ENCODE data around the gene AFF1. TPM values are rescaled to one million over a fixed set of nuclear protein-coding genes. Genes with fewer than 3 reads are reported as not detected.
"Not testable (repeated sequence)": the region's sequence is repeated elsewhere in the genome, so short reads cannot be mapped to it uniquely, and the experiment has no call there.

AFF1 gene
- total RNA-seq, 2 experiments from 2014 or later: 47.3 to 57.8 TPM

- Mint-ChIP-seq H3K27ac (peak overlapping the region; percentile 55), H3K9me3 (ENCODE audit: low read depth) (no peaks in the 10 kb centered on the region), H3K4me1 (peaks cover 64% of the 10 kb centered on the region), H3K27me3 (no peaks in the 10 kb centered on the region), H3K36me3 (ENCODE audit: low read depth) (peaks cover 50% of the 10 kb centered on the region), H3K4me3 (no peak overlapping the region)
- DNase-seq (peak; percentile 37), ATAC-seq (peak; percentile 53)
- intact Hi-C loops (cut with DNase I, micrococcal nuclease): loop anchor here in 1 of 2 experiments (1.0 kb wide), 1 partner anchor 12 kb away; no protein-coding TSS in a partner anchor
- ChIA-PET POLR2A (no interaction called here), CTCF (interaction anchor here (0.6 kb wide), 1 partner anchor 526 kb away, joined by 4 read pairs; no protein-coding TSS in a partner anchor)
These were observed 126.1 kb downstream of the AFF1 start for GRCh38 chr4:87060957-87061356.

GRCh38 chr4:87065021-87065420 lies 130.2 kb downstream of the AFF1 start:
- Mint-ChIP-seq H3K27me3 (no peaks in the 10 kb centered on the region), H3K4me3 (no peak overlapping the region), H3K9me3 (ENCODE audit: low read depth) (no peaks in the 10 kb centered on the region), H3K4me1 (peaks cover 41% of the 10 kb centered on the region), H3K27ac (no peak overlapping the region), H3K36me3 (ENCODE audit: low read depth) (peaks cover 34% of the 10 kb centered on the region)
- CTCF ChIA-PET: no interaction called here
- intact Hi-C loops (cut with DNase I, micrococcal nuclease): no loop called here
- DNase-seq (no peak), ATAC-seq (no peak)
- POLR2A ChIA-PET: no interaction called here

GRCh38 chr4:87066403-87067123 lies 131.8 kb downstream of the AFF1 start:
- CTCF ChIA-PET: no interaction called here
- no peak overlapping the region for H3K27ac Mint-ChIP-seq
- no peak for ATAC-seq

DNA sequence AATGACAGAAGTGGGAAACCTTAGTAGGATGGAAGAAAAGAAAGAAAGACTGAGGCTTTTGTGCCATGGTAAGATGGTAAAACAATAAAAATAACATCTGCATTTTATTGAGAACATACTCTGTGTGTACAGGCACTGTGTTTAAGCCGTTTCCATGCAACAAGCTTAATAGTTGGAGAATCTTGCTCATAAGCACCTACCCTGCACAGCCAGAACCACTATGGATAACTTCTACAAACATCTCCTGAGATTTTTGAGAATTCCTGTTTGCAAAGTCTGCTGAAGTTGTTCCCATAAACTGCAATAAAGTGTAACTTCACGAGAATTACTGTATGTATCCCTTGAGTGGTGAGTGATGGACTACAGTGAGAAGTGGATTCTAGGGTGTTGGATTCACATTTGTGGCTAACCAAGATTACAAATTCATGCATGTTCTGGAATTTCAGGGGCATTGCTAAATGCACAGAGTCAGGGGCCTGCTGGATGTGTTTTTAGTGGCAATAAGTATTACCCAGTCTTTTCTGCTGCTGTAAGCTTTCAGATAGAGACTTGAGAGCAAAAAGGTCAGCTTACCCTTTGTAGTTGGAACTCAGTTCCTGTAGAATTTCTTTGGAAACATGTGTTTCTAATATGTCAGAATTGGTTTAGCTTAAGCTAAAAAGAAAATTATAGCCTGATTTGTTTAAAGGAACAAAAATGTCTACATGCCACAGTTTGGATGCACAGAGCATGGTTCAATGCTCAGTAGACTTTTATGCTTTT lies 132.5 kb downstream of the AFF1 start:
- H3K36me3 Mint-ChIP-seq (ENCODE audit: low read depth): peaks cover 26% of the 10 kb centered on the region
- ChIA-PET POLR2A (interaction anchor here (0.5 to 0.8 kb wide), 2 partner anchors 108 to 138 kb away, joined by 3 to 5 read pairs; no protein-coding TSS in a partner anchor), CTCF (interaction anchor here (0.6 to 1.0 kb wide), 3 partner anchors 12 to 148 kb away, joined by 3 to 5 read pairs (median 4); no protein-coding TSS in a partner anchor)
- intact Hi-C loops (cut with DNase I, micrococcal nuclease): no loop called here
- peaks cover 34% of the 10 kb centered on the region for H3K4me1 Mint-ChIP-seq
- H3K4me3 Mint-ChIP-seq: no peak overlapping the region
- H3K27me3 Mint-ChIP-seq: no peaks in the 10 kb centered on the region
- DNase-seq: no peak
- no peak overlapping the region for H3K27ac Mint-ChIP-seq
- no peaks in the 10 kb centered on the region for H3K9me3 Mint-ChIP-seq (ENCODE audit: low read depth)
- no peak for ATAC-seq

More at GRCh38 chr4:87066403-87067123, 131.8 kb downstream of the AFF1 start:
- intact Hi-C loops (cut with DNase I, micrococcal nuclease): no loop called here
- no peak for DNase-seq
- H3K36me3 Mint-ChIP-seq (ENCODE audit: low read depth): peaks cover 28% of the 10 kb centered on the region
- POLR2A ChIA-PET: no interaction called here
- peaks cover 37% of the 10 kb centered on the region for H3K4me1 Mint-ChIP-seq
- H3K9me3 Mint-ChIP-seq (ENCODE audit: low read depth): no peaks in the 10 kb centered on the region
- no peak overlapping the region for H3K4me3 Mint-ChIP-seq
- no peaks in the 10 kb centered on the region for H3K27me3 Mint-ChIP-seq

DNA sequence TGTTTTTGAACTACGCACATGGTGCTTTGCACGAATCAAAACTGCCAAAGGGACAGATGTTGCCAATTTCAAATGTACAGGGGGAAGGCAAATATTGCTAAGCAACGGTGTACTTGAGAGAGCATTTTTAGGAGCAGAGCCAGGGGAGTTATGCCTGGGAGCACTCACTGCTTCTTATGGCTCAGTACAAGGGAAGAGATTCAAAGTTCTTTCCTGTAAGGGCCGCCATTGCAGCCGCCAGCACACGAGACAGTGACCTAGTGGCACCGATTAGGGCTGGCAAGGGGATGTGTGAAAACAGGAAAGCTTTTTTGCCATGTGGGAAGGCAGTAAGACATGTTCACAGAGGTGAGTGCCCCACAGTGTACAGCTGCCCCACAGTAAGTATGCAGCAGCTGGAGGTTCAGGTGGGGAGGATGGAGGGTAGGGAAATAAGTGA lies 133.8 kb downstream of the AFF1 start:
- intact Hi-C loops (cut with DNase I, micrococcal nuclease): no loop called here
- Mint-ChIP-seq H3K4me3 (no peak overlapping the region), H3K36me3 (ENCODE audit: low read depth) (peaks cover 19% of the 10 kb centered on the region), H3K27me3 (no peaks in the 10 kb centered on the region), H3K4me1 (peaks cover 45% of the 10 kb centered on the region), H3K27ac (no peak overlapping the region), H3K9me3 (ENCODE audit: low read depth) (no peaks in the 10 kb centered on the region)
- DNase-seq (no peak), ATAC-seq (no peak)
- POLR2A ChIA-PET: no interaction called here
- CTCF ChIA-PET: interaction anchor here (0.6 to 1.2 kb wide), 3 partner anchors 11 to 151 kb away, joined by 3 to 4 read pairs (median 4); no protein-coding TSS in a partner anchor

DNA sequence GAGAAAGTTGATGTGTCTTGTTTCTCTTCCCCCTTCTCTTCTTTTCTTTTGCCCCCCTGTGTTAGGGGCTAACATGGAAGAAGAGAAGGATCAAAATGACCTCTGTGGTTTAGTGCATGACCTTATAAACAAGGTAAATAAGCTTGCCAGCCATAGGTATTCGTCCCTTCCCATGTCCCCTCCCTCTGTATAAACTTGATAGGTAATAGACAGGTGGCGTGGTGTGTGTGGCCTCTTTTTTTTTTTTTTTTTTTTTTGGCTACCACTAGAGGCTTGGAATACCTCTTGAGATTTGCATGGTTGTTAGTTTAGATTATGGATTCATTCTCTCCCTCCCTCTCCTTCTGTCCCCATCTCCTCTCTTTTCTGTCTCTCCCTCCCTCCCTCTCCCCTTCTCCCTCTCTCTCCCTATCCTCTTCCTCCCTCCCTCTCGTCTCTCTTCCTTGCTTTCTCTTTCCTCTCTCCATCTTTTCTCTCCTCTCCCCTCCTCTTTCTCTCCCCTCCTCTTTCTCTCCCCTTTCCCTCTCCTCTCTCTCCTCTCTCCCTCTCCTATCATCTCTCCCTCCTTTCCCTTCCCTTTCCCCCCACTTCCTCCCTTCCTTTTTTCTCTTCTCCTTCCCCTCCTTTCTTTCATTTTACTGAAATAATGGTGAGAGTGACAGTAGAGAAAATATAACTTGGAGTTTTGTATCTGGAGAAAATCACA lies 134.4 kb downstream of the AFF1 start:
- ChIA-PET POLR2A (no interaction called here), CTCF (interaction anchor here (0.8 to 2.1 kb wide), 3 partner anchors 10 to 34 kb away, joined by 3 to 6 read pairs (median 4); no protein-coding TSS in a partner anchor)
- Mint-ChIP-seq H3K4me3 (no peak overlapping the region), H3K9me3 (ENCODE audit: low read depth) (no peaks in the 10 kb centered on the region), H3K4me1 (peaks cover 46% of the 10 kb centered on the region), H3K36me3 (ENCODE audit: low read depth) (peaks cover 17% of the 10 kb centered on the region), H3K27ac (no peak overlapping the region), H3K27me3 (no peaks in the 10 kb centered on the region)
- ATAC-seq (no peak), DNase-seq (no peak)
- intact Hi-C loops (cut with DNase I, micrococcal nuclease): no loop called here

GRCh38 chr4:87071401-87071800 lies 136.6 kb downstream of the AFF1 start:
- H3K4me1 Mint-ChIP-seq: peaks cover 47% of the 10 kb centered on the region
- intact Hi-C loops (cut with DNase I, micrococcal nuclease): loop anchor here in 1 of 2 experiments (5.0 kb wide), 1 partner anchor 64 kb away; no protein-coding TSS in a partner anchor
- ATAC-seq: no peak
- CTCF ChIA-PET: interaction anchor here (0.8 to 2.1 kb wide), 3 partner anchors 13 to 149 kb away, joined by 3 to 6 read pairs (median 3); no protein-coding TSS in a partner anchor
- no peak overlapping the region for H3K4me3 Mint-ChIP-seq
- H3K36me3 Mint-ChIP-seq (ENCODE audit: low read depth): peaks cover 7% of the 10 kb centered on the region
- no peak for DNase-seq
- H3K27me3 Mint-ChIP-seq: no peaks in the 10 kb centered on the region
- H3K27ac Mint-ChIP-seq: no peak overlapping the region
- POLR2A ChIA-PET: no interaction called here
- H3K9me3 Mint-ChIP-seq (ENCODE audit: low read depth): no peaks in the 10 kb centered on the region

DNA sequence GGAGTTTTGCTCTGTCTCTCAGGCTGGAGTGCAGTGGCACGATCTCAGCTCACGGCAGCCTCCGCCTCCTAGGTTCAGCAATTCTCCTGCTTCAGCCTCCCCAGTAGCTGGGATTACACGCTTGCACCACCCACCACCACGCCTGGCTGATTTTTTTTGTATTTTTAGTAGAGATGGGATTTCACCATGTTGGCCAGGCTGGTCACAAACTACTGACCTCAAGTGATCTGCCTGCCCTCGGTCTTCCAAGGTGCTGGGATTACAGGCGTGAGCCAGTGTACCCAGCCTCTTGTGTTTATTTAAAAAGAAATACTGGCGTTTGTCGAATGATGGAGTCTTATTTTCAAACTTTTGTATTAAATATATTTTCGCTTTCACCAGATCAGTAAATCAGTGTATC lies 137.7 kb downstream of the AFF1 start:
- H3K36me3 Mint-ChIP-seq (ENCODE audit: low read depth); H3K27ac Mint-ChIP-seq; H3K27me3 Mint-ChIP-seq; H3K9me3 Mint-ChIP-seq (ENCODE audit: low read depth); POLR2A ChIA-PET; ATAC-seq; DNase-seq; H3K4me3 Mint-ChIP-seq; CTCF ChIA-PET: not testable (repeated sequence)
- peaks cover 48% of the 10 kb centered on the region for H3K4me1 Mint-ChIP-seq
- intact Hi-C loops (cut with DNase I, micrococcal nuclease): loop anchor here in 1 of 2 experiments (5.0 kb wide), 1 partner anchor 65 kb away; no protein-coding TSS in a partner anchor

- H3K27me3 Mint-ChIP-seq: no peaks in the 10 kb centered on the region
- peaks cover 3% of the 10 kb centered on the region for H3K36me3 Mint-ChIP-seq (ENCODE audit: low read depth)
- intact Hi-C loops (cut with DNase I, micrococcal nuclease): loop anchor here (1.0 to 5.0 kb wide), 6 partner anchors 12 to 137 kb away; no protein-coding TSS in a partner anchor
- DNase-seq (peak; percentile 87), ATAC-seq (peak; percentile 96)
- peak overlapping the region; percentile 63 for H3K4me3 Mint-ChIP-seq
- ChIA-PET CTCF (interaction anchor here (0.6 to 1.5 kb wide), 10 partner anchors 10 to 719 kb away, joined by 3 to 6 read pairs (median 4); partner anchors contain the start of gene AFF1), POLR2A (interaction anchor here (0.6 to 1.8 kb wide), 6 partner anchors 15 to 317 kb away, joined by 3 to 7 read pairs (median 4); no protein-coding TSS in a partner anchor)
- H3K27ac Mint-ChIP-seq: peak overlapping the region; percentile 91
- H3K9me3 Mint-ChIP-seq (ENCODE audit: low read depth): no peaks in the 10 kb centered on the region
- peaks cover 51% of the 10 kb centered on the region for H3K4me1 Mint-ChIP-seq
These were observed 138.6 kb downstream of the AFF1 start for GRCh38 chr4:87073199-87074120.

GRCh38 chr4:87074121-87074488 lies 139.3 kb downstream of the AFF1 start:
- intact Hi-C loops (cut with DNase I, micrococcal nuclease): loop anchor here (1.0 to 5.0 kb wide), 3 partner anchors 19 to 68 kb away; no protein-coding TSS in a partner anchor
- Mint-ChIP-seq H3K4me3 (peak overlapping the region; percentile 63), H3K36me3 (ENCODE audit: low read depth) (peaks cover 3% of the 10 kb centered on the region), H3K27me3 (no peaks in the 10 kb centered on the region), H3K4me1 (peaks cover 52% of the 10 kb centered on the region), H3K27ac (peak overlapping the region; percentile 91), H3K9me3 (ENCODE audit: low read depth) (no peaks in the 10 kb centered on the region)
- DNase-seq (peak; percentile 44), ATAC-seq (peak; percentile 36)
- POLR2A ChIA-PET: interaction anchor here (0.6 to 1.8 kb wide), 5 partner anchors 16 to 103 kb away, joined by 3 to 5 read pairs (median 4); no protein-coding TSS in a partner anchor
- CTCF ChIA-PET: interaction anchor here (0.6 to 1.5 kb wide), 9 partner anchors 10 to 719 kb away, joined by 3 to 6 read pairs (median 4); partner anchors contain the start of gene AFF1
